Subcutaneous adipose tissue (tissue), 4 donors: ENCODE data around the gene RGL3. TPM values are rescaled to one million over a fixed set of nuclear protein-coding genes. Genes with fewer than 3 reads are reported as not detected.

Experiments
- CTCF ChIP-seq: fragments of 450-650 bp; IDR thresholded peaks from one replicate; pipeline ENCODE4 v1.5.1; 2016; ENCODE audit warnings: low read depth, mild to moderate bottlenecking, control low read depth, antibody characterized with exemption, moderate library complexity
- total RNA-seq, 4 donors: library from RNA; depleted of rRNA; stranded (reverse); fragments of >200 nt; gene quantifications; one replicate each; pipeline ENCODE4 v1.1.0, GENCODE V29; 2016

The RGL3 gene
- total RNA-seq, 4 donors from 2014 or later: 4.7 to 17.5 (median 6.1) TPM

GRCh38 chr19:11451871-11452619 is 32.9 kb upstream of the RGL3 start:
- no peak for TF ChIP-seq CTCF

- TF ChIP-seq CTCF: no peak
Observed at GRCh38 chr19:11451327-11451870, 32.3 kb upstream of the RGL3 start.

- TF ChIP-seq CTCF: no peak
Observed at GRCh38 chr19:11450570-11451326, 31.6 kb upstream of the RGL3 start.

- TF ChIP-seq CTCF: no peak
Observed at GRCh38 chr19:11448923-11449554, 29.9 kb upstream of the RGL3 start.

GRCh38 chr19:11448410-11448809 is 29.3 kb upstream of the RGL3 start:
- TF ChIP-seq CTCF: no peak

- no peak for TF ChIP-seq CTCF
Observed at GRCh38 chr19:11447347-11448262, 28.5 kb upstream of the RGL3 start.
